Stimulated activated CD4-positive, alpha-beta T cell treated with anti-CD3 and anti-CD28 coated beads, TNF-alpha, amount 100 ng/mL, for 48 hours (primary cell): ENCODE results near the gene MORN5.
A peak's percentile ranks its signal among the peaks of the same experiment; 100 is the strongest.

Experiments used
- DNase-seq, 3 donors: peaks; one replicate each; pipeline ENCODE4 v3.0.0-alpha.2; 2020; ENCODE audit warnings: low read depth in 3 of 3

MORN5 gene

DNA sequence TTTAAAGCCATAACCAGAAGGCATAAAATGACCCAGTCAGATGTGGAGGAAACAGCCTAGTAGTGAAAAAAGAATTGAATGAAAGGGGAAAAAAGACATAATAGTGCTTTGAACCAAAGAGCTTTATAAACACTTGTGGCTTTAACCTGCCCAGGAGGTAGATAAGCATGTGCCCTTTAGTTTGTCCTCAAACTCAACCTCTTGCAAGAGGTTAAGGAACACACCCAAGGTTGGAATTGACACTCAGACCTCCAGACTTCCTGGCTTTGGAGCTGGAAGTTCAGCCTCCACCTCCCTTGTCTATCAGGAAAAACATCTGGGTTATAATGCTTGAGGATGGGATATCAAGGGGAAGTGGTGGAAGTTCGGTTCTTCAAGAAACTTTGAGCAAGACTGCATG, 16.4 kb upstream of the MORN5 start:
- DNase-seq, result no peak

DNA sequence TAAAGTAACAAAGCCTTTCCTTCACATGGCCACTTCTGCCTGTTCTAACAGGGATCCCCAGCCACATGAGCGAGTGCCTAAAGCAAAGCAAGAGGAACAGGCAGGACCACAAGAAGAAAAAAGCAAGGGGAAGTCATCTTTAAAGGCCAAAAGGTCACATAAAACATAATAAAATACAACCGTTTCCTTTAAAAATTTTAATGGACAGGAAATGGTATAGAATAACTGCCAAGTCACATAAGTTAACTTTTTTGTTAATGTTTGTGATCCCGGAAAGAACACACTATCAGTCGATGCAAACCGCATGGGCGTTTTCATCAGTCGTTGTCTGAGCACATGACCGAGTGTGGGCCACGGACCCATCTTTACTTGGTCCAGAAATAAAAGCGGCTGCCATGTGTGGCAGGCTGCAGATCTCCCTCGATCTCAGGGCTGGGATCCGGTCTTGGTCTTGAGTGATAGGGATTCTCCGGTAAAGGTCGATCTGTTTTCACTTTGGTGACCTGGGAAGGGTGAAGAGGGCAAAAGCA, 15.8 kb upstream of the MORN5 start:
- no peak for DNase-seq

DNA sequence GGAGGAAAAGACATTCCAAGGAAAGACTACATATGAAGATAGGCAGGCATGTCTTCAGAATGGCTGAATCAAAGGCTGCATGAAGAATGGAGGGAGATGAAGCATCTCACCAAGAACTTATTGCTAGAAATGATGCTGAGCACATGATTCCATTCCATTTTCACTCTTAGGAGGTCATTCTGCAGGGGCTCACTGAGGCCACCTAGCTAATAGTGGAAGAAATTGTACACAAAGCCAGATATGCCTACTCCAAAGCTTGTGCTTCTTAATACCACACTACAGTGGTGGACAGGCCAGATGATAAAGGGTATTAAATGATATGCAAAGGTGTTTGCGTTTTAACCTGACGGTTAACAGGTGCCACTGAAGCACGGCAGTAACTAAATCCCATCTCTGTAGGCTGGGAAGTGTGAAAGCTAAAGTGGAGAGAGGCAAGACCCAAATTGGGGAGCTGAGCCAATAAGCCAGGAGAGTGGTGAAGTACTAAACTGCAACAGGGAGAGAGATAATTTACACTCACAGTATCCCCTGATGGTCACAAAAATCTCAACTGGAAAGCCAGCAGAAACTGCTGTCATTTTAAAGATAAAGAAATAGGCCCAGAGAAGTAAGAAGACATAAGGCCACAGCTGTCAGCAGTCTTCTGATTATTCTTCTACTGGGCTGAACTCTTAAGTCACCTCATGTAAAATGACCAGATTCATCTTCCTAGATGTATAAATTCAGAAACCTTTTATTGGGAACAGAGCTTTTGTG, 14.7 kb upstream of the MORN5 start:
- no peak for DNase-seq

GRCh38 chr9:122145592-122145863, 14.2 kb upstream of the MORN5 start:
- no peak for DNase-seq

DNA sequence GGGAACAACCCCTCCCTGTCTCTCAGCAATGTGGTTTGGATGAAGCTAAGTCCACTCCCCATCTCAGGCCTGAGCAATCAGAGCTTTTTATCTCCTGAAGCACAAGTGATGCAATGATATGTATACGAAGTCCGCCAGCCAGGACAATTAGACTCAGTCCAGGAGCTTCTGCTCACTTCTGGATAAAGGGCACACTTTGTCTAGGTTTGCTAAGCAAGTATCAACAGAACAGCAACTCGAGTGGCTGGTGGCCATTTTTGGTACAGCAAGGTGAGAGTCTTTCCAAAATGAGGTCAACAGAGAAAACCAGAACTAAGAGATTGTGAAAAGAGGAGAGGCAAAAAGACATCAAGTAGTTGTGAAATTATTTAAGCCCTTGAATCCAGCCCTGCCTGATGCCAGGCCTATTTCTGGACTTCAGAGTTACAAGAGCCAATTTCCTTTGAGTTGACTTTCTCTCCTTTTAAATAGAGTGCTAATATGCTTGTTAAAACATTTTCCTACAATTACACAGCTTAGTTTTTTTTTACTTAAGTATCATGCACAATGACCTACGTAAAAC, 8.4 kb upstream of the MORN5 start:
- DNase-seq, result no peak

DNA sequence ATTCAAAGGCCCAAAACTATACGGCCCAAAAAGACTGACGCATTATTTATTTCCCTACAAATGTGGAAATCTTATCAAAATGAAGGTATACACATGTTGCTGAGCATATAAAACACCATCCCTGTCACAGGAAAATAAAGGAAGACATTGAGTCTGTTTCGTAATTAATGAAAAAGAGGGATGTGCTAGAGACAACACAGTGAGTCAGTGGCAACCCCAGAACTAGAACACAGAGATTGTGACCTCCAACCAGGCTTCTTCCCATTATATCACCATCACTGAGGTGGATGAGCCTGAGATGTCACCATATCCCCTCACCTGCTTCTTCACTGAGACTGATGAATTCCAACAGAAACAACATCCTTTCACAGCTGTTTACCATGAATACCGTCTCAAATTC, 3.9 kb upstream of the MORN5 start:
- no peak for DNase-seq

GRCh38 chr9:122158202-122158601, 1.5 kb upstream of the MORN5 start:
- peak in 2 of 3 donors; percentile 2 to 7 for DNase-seq

- DNase-seq, result no peak
Observed at GRCh38 chr9:122159925-122160246, 178 bp downstream of the MORN5 start.

DNA sequence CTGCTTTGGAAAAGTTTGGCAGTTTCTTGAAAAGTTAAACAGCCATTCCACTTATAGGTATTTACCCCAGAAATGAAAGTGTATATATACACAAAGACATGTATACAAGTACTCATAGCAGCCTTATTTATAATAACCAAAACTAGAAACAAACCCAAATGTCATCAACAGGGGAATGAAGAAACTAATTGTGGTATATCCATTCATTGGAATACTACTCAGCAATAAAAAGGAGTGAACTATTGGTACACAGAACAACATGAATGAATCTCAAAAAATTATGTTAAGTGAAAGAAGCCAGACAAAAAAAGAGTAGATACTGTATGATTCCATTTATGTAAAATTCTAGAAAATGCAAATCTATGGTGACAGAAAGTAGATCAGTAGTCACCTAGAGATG, 2.7 kb downstream of the MORN5 start:
- no peak for DNase-seq

DNA sequence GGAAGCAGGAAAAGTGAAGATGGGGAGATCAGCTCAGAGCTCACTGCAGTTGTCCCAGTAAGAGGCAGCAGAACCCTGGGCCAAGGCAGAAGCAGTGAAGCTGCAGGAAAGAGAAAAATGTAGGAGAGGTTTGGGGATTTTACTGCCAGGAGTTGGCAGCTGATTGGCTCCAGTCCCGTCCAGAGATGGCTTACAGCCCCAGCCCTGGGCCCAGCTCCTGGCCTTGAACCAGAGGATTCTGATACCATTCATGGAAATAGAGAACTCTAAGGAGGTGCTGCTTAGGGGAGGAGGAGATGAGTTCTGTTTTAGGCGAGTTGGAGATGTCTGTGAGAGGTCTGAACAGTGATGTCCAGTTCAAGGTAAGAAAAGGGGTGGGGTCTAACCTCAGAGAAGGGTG, 4.6 kb downstream of the MORN5 start:
- DNase-seq, result no peak

DNA sequence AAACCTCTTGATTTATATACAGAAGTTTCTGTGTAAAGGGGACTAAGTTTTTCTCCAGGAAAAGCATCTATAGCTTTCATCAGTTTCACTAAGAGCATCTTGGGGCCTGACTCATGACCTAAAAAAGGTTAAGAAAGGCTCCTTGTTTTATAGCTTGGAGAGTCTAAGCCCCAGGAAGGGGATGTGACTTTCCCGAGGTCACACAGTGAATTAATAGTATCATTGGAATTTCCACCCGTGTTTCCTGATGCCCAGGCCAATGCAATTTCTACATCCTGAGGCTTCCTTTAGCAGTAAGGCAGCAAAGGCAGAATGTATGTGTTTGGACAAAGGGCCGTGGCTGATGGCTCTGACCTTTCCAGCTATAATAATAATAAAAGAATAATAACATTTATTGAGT, 8.6 kb downstream of the MORN5 start:
- no peak for DNase-seq

DNA sequence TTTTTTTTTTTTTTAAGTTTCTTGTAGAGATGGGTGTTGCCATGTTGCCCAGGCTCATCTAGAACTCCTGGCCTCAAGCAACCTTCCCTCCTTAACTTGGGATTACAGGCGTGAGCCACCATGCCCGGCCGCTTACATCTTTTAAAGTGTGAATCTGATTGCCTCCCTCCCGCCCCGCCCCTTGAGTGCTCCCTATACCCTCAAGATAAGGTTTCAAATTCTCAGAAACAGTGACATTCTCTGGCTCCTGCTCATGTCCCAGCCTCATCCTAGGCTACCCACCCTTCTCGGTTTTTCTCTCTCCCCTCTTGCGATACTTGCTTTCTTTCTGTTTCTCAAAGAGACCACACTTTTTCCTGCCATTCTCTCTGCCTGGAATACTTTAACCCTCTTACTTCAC, 12.4 kb downstream of the MORN5 start:
- DNase-seq, result no peak

DNA sequence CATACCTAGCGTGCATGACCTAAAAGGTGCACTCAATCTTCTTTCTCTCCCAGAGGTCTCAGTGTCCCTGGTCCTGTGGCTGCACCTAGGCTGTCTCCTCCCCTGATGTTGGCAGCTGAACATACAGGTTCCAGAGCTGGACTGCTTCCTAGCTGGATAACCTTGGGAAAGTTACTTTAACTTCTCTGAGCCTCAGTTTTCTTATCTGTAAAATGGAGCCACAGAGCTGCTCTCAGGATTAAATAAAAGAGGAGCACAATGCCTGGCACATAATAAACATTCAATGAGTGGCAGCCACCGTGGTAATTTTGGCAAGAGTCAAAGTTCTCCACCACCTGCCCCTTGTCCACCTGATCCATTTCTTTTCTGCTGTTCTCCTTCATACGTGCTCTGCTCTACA, 14.0 kb downstream of the MORN5 start:
- no peak for DNase-seq

DNA sequence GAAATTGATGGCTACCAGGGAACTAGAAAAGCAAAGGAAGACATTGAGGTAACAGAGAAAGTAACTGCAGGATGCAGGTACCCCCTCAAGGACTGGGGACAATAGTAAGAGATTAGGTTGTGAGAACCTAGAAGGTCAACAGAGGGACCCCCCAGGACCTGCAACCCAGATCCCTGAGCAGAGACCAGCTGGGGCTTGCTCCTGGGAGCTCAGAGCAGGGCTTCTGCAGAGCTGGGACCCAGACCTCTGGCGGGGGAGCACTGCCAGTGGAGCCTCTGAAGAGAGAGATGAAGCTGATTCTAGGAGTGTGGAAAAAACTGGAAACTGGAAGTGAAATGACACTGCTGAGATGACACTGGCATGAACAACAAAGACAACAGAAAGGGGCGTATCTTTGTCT, 17.2 kb downstream of the MORN5 start:
- no peak for DNase-seq

DNA sequence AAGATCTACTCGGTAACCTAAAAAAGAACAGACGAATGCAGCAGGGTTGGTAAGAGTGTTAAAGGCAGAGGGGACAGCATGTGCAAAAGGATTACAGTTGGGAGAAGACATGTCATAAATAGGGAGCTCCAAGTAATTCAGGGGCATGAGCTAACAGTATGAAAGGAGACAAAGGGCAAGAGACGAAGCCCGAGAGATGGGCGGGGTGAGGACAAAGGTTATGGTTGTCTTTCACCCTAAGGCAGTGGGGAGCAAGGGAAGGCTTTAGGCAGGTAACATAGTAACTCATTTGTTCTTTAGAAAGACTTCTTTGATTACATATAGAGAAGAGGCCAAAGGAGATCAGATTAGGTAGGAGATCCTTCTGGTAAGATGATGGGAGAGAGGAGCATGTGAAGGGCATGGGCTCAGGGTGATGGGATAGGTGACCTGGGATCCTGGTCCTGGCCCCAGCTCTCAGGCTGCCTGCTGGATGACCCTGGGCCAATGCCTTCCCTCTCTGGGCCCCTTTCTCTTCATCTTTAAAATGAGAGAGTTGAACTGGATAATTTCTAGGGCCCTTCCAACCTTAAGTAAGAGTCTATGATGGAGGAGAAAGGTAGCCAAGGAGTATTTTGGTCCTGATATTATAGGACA, 19.5 kb downstream of the MORN5 start:
- no peak for DNase-seq

DNA sequence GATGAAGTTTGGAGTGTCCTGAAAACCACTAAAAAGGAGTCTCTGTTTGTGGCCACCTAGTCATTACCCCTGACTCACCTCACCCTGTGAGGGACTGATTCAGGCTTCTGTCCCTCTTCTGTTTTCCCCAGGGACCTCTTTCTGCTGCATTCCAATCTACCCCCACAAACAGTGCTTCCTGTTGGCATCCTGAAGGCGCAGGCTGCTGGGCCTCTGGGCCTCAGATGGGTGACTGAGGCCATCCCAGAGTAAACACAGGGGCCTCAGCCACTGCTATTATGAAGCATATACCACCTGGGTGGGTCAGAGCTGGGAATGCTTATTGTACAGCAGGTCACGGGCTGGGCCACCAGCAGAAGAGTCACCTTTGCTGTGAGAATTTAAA, 20.0 kb downstream of the MORN5 start:
- DNase-seq, result no peak

DNA sequence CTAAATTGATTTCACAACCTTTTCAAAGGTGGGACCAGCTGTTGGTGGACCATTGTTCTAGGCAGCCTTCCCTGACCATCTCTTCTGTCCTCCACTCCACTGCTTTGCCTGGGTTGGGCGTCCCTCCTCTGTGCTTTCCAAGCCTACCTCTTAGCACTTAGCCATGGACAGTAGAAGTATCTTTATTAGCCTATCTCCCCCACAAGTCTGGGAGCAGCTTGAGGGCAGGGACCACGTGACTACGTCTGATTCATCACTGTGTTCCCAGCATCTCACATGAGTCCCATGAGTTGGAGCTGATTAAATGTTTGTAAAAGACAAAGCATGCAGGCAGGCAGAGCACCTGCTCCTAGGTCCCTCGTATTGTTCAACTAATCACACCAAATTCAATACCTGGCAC, 20.9 kb downstream of the MORN5 start:
- no peak for DNase-seq

DNA sequence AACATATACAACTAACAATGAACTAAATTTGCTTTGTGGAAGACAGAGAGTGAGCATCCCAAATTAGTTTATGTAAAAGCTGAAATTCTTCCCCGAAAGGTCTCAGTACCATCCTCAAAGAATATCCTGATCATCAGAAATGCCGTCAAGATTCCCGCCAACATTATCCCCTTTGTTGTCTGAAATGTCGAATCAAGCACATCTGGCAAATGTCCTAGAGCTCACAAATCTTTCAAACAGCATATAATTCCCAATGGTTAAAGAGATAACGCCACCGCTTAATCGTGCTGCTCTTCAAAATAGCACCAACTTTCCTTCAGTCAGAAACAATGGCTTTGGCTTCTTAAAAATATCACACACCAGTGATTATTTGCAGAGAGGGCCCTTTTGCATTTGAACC, 23.8 kb downstream of the MORN5 start:
- DNase-seq, result no peak

DNA sequence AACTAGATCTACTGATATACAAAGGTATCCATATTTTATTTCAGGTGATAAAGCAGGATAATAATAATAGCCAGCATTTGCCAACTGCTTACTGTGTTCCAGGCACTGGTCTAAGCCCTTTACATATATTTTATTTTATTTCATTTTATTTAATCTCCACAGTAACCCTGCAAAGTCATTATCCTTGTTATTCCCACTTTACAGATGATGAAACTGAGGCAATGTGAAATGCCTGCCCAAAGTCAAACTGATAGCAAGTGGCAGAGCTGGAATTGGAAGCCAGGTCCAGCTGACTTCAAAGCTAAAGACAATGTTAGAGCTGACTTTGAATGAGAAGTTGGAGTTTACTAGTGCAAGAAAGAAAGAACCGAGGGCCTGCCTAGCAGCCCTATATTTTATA, 24.8 kb downstream of the MORN5 start:
- DNase-seq, result no peak

- no peak for DNase-seq
Observed at GRCh38 chr9:122186301-122186700, 26.6 kb downstream of the MORN5 start.

DNA sequence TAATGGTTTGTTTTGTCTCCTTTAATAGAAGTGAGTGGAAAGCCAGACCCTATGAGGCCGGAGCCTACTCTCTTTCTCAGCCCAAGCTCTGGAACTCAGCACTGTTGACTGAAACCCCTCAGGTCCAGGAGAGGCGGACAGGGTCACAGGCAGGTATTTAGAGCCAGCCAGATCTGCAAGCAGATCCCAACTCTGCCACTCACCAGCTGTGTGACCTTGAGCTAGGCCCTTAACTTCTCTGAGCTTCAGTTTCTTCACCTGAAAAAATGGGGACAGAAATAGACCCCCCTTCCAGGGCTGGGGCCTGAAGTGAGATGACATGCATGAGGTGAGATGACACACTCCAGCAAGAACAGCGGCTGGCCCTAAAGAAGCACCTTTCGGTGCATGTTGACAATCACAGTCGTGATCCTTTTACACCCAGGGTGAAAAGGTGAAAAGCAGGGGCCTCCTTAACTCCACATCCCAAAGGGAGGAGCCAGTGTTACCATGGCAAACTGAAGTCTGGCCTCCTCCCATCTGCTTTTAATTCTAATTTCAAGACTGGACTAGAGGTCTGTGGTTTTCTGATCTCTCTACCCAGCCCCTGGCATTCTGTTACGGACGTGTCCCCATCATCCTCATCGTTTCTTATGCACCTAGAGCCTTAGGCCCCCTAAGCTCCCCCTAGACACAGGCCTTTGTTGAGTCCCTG, 27.2 kb downstream of the MORN5 start:
- DNase-seq, result no peak

DNA sequence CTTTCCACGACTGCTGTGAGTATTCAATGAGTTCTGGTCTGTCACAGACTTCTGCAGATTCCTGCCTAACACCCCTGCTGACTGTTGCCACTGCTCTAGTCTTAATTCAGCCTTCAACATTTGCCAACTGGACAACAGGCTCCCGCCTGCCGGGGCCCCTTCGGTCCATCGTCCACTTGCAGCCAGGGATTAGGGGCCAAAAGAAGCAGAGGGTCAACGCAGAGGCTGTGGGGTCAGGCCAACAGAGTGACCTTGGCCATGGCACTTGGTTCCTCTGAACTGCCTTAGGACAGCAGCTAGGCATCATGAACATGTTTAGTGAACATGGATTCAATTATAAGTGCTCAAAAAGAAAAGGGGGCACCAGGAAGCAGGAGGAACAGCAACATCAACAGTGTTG, 28.7 kb downstream of the MORN5 start:
- no peak for DNase-seq
